Spinal cord (tissue), 10 donors: ENCODE results near the gene GPHN. TPM values are rescaled to one million over a fixed set of nuclear protein-coding genes. Genes with fewer than 3 reads are reported as not detected.

ENCODE experiments used
- DNase-seq, 6 donors: peaks; one replicate each; pipeline versions ENCODE4 v3.0.0 to v3.0.0-alpha.2; 2013 to 2015; ENCODE audit warnings: low spot score in 6 of 6, low read depth in 4 of 6
- H3K27ac ChIP-seq: one replicate; pipeline ENCODE4 v1.5.1; 2013; ENCODE audit warnings: low read depth, low read length, control low read depth
- H3K27me3 ChIP-seq: one replicate; pipeline ENCODE4 v1.6.1; 2013; ENCODE audit warnings: low read length; ENCODE audit not compliant: control insufficient read depth, insufficient read depth
- H3K36me3 ChIP-seq: one replicate; pipeline ENCODE4 v1.6.1; 2013; ENCODE audit warnings: low read length; ENCODE audit not compliant: control insufficient read depth, insufficient read depth
- H3K4me1 ChIP-seq: one replicate; pipeline ENCODE4 v1.6.1; 2013; ENCODE audit warnings: low read length; ENCODE audit not compliant: control insufficient read depth, insufficient read depth
- H3K4me3 ChIP-seq: one replicate; pipeline ENCODE4 v1.5.1; 2013; ENCODE audit warnings: low read depth, low read length, control low read depth
- H3K9me3 ChIP-seq: one replicate; pipeline ENCODE4 v1.6.1; 2013; ENCODE audit warnings: low read length; ENCODE audit not compliant: control insufficient read depth, insufficient read depth
- WGBS: methylation state at CpG from one replicate; pipeline ENCODE4 v1.1.5; 2013; ENCODE audit warnings: missing lambda C conversion rate; ENCODE audit not compliant: insufficient coverage; 5-methylcytosine and 5-hydroxymethylcytosine counted together
- polyA plus RNA-seq, 2 donors: library from polyadenylated mRNA; unstranded; fragments of 120-200 nt; gene quantifications; one replicate each; pipeline ENCODE4 v1.2.1, GENCODE V29; 2013; ENCODE audit not compliant: insufficient read length in 2 of 2
- total RNA-seq, 2 donors: library from RNA; depleted of rRNA in 1 of 2; stranded (reverse); fragments of 120-200 nt in 1 of 2; fragments of >200 nt in 1 of 2; gene quantifications; one replicate each; pipeline versions ENCODE4 v1.2.3 to v1.2.4, GENCODE V29; 2013 to 2014
- donor health status: healthy.

GPHN gene
- total and polyA plus RNA-seq, 4 donors, result 38.5 to 115 (median 103) TPM

DNA sequence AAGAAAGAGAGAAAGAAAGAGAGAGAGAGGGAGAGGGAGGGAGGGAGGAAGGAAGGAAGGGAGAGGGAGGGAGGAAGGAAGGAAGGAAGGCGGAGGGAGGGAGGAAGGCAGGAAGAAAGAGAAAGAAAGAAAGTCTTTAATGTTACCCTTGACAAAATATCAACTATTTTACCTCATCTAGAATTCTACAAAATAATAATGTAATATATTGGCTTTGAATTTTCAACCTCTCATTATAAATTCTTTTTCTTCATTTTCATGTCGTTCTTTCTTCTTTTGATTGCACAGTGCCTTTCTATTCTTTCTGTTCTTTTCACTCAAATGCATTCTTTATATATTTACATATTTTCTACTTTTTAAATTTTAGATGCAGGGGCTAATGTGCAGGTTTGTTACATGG lies 621.8 kb downstream of the GPHN start:
- Histone ChIP-seq H3K36me3 (peaks cover 6% of the 10 kb centered on the region), H3K4me3 (no peak overlapping the region), H3K4me1 (no peaks in the 10 kb centered on the region), H3K27me3 (no peaks in the 10 kb centered on the region), H3K27ac (no peak overlapping the region), H3K9me3 (no peaks in the 10 kb centered on the region)
- no peak for DNase-seq
- WGBS, result no CpG with 5 or more reads among the region's 2 CpGs

GRCh38 chr14:67131691-67132090 lies 623.7 kb downstream of the GPHN start:
- WGBS, result no CpG with 5 or more reads among the region's 1 CpG
- Histone ChIP-seq H3K9me3 (no peaks in the 10 kb centered on the region), H3K4me1 (no peaks in the 10 kb centered on the region)

GRCh38 chr14:67133144-67133543 lies 625.2 kb downstream of the GPHN start:
- no peaks in the 10 kb centered on the region for H3K27me3 ChIP-seq
- no peaks in the 10 kb centered on the region for H3K4me1 ChIP-seq
- H3K27ac ChIP-seq, result no peak overlapping the region
- peaks cover 3% of the 10 kb centered on the region for H3K36me3 ChIP-seq
- no peak overlapping the region for H3K4me3 ChIP-seq
- no peaks in the 10 kb centered on the region for H3K9me3 ChIP-seq
- DNase-seq, result peak in 1 of 6 donors; percentile 31

More at GRCh38 chr14:67131691-67132090, 623.7 kb downstream of the GPHN start:
- no peaks in the 10 kb centered on the region for H3K27me3 ChIP-seq
- H3K27ac ChIP-seq, result no peak overlapping the region
- no peak for DNase-seq
- H3K36me3 ChIP-seq, result peaks cover 3% of the 10 kb centered on the region
- H3K4me3 ChIP-seq, result no peak overlapping the region

GRCh38 chr14:67133595-67134441 lies 625.9 kb downstream of the GPHN start:
- Histone ChIP-seq H3K27me3 (no peaks in the 10 kb centered on the region), H3K9me3 (no peaks in the 10 kb centered on the region), H3K27ac (no peak overlapping the region), H3K36me3 (peaks cover 3% of the 10 kb centered on the region), H3K4me1 (no peaks in the 10 kb centered on the region), H3K4me3 (no peak overlapping the region)
- no CpG with 5 or more reads among the region's 3 CpGs for WGBS
- no peak for DNase-seq

DNA sequence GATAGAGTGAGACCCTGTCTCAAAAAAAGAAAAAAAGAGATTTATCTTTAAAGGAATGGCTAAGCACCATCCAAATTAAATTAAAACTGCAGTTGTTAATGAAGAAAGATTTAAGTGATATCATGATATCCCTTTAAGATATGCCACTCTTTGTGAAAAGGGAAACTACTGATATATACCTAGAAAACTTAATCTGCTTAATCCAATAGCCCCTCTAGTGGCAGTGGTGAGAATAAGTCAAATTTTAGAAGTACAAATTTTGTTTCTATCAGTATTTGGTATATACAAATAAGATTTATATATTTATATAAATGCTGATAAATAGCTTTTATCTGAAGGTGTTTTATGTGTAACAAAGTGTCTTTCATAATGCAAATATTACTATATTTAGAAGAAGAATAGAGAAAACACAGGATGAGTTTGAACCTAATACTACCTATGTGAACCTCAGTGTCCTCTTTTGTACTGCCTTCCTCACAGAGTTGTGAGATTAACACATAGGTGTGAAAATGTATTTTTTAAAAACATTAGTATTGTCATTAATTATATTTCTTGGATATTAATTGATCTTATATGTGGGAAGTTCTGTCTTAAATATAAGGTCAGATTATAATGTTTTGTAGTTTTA lies 629.9 kb downstream of the GPHN start:
- peak in 1 of 6 donors; percentile 24 for DNase-seq
- no peaks in the 10 kb centered on the region for H3K9me3 ChIP-seq
- no peak overlapping the region for H3K27ac ChIP-seq
- no peak overlapping the region for H3K4me3 ChIP-seq
- no peaks in the 10 kb centered on the region for H3K4me1 ChIP-seq
- H3K27me3 ChIP-seq, result no peaks in the 10 kb centered on the region
- no peaks in the 10 kb centered on the region for H3K36me3 ChIP-seq

DNA sequence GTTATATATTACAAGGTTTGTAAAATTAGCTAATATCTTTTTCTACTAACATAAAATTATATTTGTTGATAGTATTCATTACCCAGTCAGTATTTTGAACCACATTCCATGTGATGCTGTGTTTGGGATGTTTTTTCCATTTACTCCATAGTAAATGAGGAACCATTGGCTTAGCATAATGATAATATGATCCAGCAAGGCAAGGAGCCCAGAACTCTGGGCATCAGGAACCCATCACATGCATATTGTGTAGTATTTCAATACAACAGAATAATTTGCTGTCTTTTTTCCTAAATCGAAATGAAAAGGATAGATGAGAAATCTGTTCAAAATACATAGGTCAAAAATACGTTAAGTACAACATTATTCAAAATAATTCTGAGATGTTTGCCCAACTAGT lies 632.6 kb downstream of the GPHN start:
- Histone ChIP-seq H3K36me3 (no peaks in the 10 kb centered on the region), H3K4me1 (no peaks in the 10 kb centered on the region), H3K27me3 (no peaks in the 10 kb centered on the region), H3K4me3 (no peak overlapping the region), H3K9me3 (no peaks in the 10 kb centered on the region), H3K27ac (no peak overlapping the region)
- DNase-seq, result peak in 2 of 6 donors; percentile 6 to 27
- no CpG with 5 or more reads among the region's 2 CpGs for WGBS

DNA sequence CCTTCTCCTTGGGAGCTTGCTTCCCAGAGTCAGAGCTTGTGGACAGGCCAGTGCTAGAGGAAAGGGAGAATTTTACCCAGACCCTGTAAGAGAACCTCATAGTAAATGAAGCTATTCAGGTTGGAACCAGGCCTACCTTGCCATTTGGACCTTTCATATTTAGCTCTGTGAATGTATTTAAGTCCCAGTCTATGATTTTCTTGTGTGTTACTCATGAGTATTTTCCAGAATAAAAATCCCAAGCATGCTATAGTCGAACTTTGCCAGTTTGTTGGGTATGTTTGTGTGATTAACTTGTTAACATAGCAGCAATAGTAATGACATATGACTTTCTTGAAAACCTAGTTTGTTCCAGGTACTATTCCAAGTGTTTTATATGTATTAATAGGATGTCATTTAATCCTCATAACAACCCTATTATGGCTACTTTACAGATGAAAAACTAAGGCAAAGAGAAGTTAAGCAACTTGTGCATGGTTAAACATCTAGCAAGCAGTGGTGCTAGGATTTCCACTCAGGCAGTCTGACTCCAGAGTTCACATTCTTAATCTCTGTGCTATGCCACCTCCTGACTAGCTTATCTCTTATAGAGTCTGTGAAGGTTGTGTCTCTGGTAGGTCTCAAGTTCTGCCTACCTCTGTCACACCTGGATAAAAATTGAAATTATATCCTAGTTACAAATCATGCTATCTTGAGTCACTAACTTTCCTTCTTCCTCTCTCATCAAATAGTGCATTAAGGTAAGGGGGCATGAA lies 633.4 kb downstream of the GPHN start:
- no peaks in the 10 kb centered on the region for H3K36me3 ChIP-seq
- H3K27ac ChIP-seq, result no peak overlapping the region
- H3K27me3 ChIP-seq, result no peaks in the 10 kb centered on the region
- no CpG with 5 or more reads among the region's 1 CpG for WGBS
- no peaks in the 10 kb centered on the region for H3K4me1 ChIP-seq
- H3K9me3 ChIP-seq, result no peaks in the 10 kb centered on the region
- H3K4me3 ChIP-seq, result no peak overlapping the region
- DNase-seq, result no peak

DNA sequence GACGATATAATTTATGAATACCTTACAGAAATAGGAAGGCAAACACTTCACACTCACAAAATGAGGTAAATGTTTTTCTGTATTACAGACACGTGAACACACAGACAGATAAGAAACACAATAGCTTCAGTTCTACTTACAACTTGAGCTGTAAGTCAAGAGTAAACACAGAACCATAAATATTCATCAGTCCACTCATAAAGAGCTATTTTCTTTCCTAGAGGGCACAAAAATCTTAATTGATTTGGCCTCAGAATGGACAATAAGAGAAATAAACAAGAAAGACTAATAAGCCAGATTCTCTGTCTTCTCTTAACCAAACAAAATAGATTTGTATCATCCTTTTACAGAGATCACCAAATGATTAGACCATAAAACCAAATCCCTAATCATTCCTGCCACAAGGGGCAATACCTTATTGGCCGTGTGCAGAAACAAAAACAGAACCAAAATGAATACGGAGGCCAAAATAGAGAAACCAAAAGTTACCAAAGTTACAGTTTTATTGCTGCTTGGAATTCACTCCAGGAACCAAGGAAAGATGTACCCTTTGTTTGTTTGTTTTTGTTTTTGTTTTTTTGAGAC lies 643.2 kb downstream of the GPHN start:
- 33% methylated on average over 1 of the region's 4 CpGs for WGBS
- Histone ChIP-seq H3K9me3 (no peaks in the 10 kb centered on the region), H3K27me3 (no peaks in the 10 kb centered on the region), H3K4me1 (no peaks in the 10 kb centered on the region), H3K36me3 (no peaks in the 10 kb centered on the region), H3K4me3 (no peak overlapping the region), H3K27ac (no peak overlapping the region)
- no peak for DNase-seq

DNA sequence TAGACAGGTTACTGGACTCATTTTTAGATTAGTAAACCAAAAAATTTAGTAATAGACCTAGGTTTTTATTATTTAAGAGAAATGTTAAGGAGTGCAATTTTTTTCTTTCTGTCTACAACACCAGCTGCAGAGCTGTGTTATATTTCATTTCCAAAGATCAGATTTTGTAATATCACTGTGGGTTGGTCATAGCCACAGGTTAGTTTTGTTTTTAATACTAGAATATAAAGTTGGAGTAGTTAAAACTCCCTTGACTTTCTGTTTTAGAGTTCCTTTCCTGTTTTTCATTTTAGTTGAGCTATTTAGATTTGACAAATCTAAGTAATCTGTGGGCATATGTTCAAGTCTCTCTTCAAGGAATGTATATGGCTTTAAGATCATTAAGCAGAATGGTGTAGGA lies 650.6 kb downstream of the GPHN start:
- H3K4me3 ChIP-seq, result no peak overlapping the region
- H3K27ac ChIP-seq, result no peak overlapping the region
- H3K4me1 ChIP-seq, result no peaks in the 10 kb centered on the region
- no peak for DNase-seq
- H3K27me3 ChIP-seq, result no peaks in the 10 kb centered on the region
- H3K9me3 ChIP-seq, result no peaks in the 10 kb centered on the region
- H3K36me3 ChIP-seq, result peaks cover 3% of the 10 kb centered on the region
